BJ (cell line): Measurements from ENCODE around the gene GOLT1A. TPM values are rescaled to one million over a fixed set of nuclear protein-coding genes. Genes with fewer than 3 reads are reported as not detected.

Experiments used
- CTCF ChIA-PET: fragments of 350-600 bp; formaldehyde crosslinking; extraction: SDS; loops from one replicate; lab custom pipeline; 2021; ENCODE audit warnings: antibody characterized with exemption, inconsistent platforms; lab: Yijun Ruan, JAX
- POLR2A ChIA-PET: fragments of 300-600 bp; sonication (Branson Sonifier 250); formaldehyde crosslinking; extraction: SDS; loops from one replicate; lab custom pipeline; 2021; ENCODE audit warnings: antibody characterized with exemption; lab: Charles Lee
- DNase-seq: peaks from one replicate; pipeline ENCODE4 v3.0.0-alpha.2; 2011; ENCODE audit warnings: low read depth
- H3K27me3 ChIP-seq: 2 replicates; pipeline ENCODE4 v1.6.0; 2011; ENCODE audit warnings: low read length; ENCODE audit not compliant: control insufficient read depth, insufficient read depth
- H3K36me3 ChIP-seq: 2 replicates; pipeline ENCODE4 v1.5.1; 2011; ENCODE audit warnings: low read length; ENCODE audit not compliant: control insufficient read depth, insufficient read depth
- H3K4me3 ChIP-seq: 2 replicates; pipeline ENCODE4 v1.5.1; 2011; ENCODE audit warnings: low read depth, mild to moderate bottlenecking, control low read depth, low read length
- polyA plus RNA-seq: library from polyadenylated mRNA; depleted of rRNA; stranded (reverse); fragments of >200 nt; gene quantifications from 2 replicates; pipeline ENCODE4 v1.2.3, GENCODE V29; 2011
- TF ChIP-seq, protein P1 (sequence below): IDR thresholded peaks from 2 replicates; pipeline ENCODE4 v1.5.1; 2011; ENCODE audit warnings: low read depth, mild to moderate bottlenecking, control low read depth, inconsistent platforms, low read length, moderate library complexity; ENCODE audit not compliant: insufficient read depth

GOLT1A gene
- polyA plus RNA-seq, 1 experiment, result 0.21 TPM

DNA sequence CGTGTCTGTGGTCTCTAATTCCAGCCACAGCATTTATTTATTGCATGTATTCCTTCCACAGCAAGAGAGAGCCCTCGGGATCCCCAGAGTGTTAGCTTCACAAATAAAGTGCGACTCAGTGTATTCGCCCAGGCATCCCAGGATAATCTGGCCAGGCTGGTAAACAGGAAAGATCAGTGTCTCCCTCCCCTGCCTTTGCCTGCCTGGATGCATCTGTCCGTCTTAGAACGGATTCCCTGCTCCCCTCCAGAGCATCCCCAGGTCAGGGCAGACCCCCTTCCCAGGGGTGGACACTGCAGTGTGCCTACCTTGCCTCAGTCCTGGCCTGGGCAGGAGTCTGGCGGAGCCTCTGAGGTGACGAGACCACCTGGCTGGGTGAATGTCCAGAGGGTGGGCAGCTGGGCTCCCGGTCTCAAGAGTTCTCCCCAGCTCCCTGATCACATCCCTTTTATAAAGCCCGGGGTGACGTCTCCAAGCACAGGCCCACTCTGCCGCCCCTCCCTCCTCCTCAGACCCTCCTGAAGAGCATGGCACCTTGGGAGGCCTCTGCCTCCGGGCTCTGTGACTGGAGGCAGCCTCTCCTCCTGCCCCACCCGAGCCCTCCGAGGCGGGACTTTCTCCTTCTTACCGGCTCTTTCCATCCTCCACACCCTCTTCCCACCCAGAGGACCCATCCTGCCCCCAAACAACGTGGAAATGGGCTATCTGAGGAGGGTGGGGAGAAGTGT lies 17.6 kb downstream of the GOLT1A start, which contains the start of gene KISS1:
Gene KISS1 (minus strand): TSS at position 424 of the 728 bp plus-strand sequence. CDS start 3,615 bp downstream, outside the sequence.
- no peak for DNase-seq
- CTCF ChIA-PET, result interaction anchor here (3.8 to 5.1 kb wide), 2 partner anchors 11 to 31 kb away, joined by 46 to 51 read pairs; partner anchors contain the start of gene REN
- Histone ChIP-seq H3K36me3 (no peaks in the 10 kb centered on the region), H3K4me3 (no peak within 1 kb of the TSS), H3K27me3 (no peaks in the 10 kb centered on the region)
- POLR2A ChIA-PET, result no interaction called here
- TF ChIP-seq, protein P1, sequence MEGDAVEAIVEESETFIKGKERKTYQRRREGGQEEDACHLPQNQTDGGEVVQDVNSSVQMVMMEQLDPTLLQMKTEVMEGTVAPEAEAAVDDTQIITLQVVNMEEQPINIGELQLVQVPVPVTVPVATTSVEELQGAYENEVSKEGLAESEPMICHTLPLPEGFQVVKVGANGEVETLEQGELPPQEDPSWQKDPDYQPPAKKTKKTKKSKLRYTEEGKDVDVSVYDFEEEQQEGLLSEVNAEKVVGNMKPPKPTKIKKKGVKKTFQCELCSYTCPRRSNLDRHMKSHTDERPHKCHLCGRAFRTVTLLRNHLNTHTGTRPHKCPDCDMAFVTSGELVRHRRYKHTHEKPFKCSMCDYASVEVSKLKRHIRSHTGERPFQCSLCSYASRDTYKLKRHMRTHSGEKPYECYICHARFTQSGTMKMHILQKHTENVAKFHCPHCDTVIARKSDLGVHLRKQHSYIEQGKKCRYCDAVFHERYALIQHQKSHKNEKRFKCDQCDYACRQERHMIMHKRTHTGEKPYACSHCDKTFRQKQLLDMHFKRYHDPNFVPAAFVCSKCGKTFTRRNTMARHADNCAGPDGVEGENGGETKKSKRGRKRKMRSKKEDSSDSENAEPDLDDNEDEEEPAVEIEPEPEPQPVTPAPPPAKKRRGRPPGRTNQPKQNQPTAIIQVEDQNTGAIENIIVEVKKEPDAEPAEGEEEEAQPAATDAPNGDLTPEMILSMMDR, result no peak

DNA sequence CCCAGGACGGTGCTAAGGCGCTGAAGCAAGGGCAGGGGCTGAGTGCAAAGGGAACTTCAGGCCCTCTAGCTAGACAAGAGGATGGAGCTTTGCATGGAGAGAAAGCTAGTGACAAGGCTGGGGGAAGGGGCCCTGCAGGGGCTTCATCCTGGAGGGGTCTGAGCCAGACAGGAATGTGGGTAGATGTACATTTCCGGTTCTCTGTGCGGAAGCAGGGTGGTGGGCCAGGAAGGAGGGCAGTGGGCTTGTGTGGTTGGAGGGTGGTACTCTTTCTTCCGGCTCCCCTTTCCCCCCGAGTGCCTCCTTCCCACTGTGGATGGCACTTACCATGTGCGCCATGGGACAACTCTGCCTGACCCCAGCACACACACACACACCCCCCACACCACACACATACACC lies 19.0 kb downstream of the GOLT1A start:
- TF ChIP-seq, protein P1, result no peak
- no peak overlapping the region for H3K4me3 ChIP-seq
- POLR2A ChIA-PET, result no interaction called here
- H3K27me3 ChIP-seq, result no peaks in the 10 kb centered on the region
- CTCF ChIA-PET, result interaction anchor here (0.6 to 1.7 kb wide), 4 partner anchors 9 to 30 kb away, joined by 3 to 6 read pairs (median 3); no protein-coding TSS in a partner anchor
- no peaks in the 10 kb centered on the region for H3K36me3 ChIP-seq
- DNase-seq, result no peak

DNA sequence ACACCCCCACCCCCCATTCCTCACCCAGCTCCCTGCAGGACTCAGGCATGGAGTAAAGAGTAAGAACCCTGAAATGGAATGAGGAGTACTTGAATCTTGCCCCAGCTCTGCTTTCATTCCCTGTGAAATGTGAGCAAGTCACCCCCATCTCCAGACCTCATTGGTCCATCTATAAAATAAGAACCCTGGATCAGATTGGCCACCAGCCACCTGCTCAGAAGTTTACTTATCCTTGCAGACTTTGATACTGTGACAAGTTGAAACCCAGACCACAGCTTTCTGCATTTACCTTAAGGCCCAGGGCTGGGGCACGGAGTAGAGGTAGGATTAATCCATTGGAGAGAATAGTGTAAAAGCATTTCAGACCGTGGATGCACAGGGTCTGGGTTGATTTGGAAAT lies 19.7 kb downstream of the GOLT1A start:
- H3K4me3 ChIP-seq, result no peak overlapping the region
- ChIA-PET POLR2A (no interaction called here), CTCF (interaction anchor here (0.9 to 1.7 kb wide), 3 partner anchors 8 to 13 kb away, joined by 3 to 6 read pairs (median 3); no protein-coding TSS in a partner anchor)
- TF ChIP-seq, protein P1, result no peak
- H3K27me3 ChIP-seq, result no peaks in the 10 kb centered on the region
- DNase-seq, result no peak
- H3K36me3 ChIP-seq, result no peaks in the 10 kb centered on the region

DNA sequence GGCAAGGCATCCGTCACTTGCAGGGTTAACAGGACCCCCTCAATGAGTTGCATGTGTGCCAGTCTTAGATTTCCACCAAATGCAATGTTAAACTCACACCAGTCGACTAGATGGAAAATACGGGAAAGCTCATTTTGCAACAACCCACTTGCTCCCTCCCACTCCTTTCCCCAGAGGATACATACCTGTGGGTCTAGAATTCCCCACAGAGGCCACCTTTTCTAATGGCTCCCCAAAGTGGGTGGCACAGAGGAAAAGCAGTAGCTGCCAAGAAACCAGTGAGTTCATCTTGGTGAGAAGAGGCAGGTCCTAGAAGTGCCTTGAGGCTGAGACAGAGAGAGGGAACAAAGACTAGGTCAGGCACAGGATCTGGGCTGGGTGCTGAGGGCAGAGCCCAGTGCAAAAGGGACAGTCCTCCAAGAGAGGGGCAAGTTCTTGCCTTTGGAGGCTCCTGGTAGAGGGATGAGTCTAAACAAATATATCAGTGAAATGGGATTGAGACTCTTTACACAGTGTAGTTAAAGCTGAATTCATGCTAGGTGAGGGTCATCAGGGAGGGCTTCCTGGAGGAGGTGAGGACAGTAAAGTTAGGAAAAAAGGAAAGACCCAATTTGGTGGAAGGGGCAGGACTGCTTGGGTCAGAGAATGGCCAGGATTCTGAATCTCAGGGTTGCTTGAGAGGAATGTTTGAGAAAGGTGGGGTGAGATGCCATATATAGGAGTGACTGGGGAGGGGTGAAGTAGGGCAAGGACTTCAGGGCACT lies 21.0 kb downstream of the GOLT1A start:
- CTCF ChIA-PET, result interaction anchor here (5.0 kb wide), 1 partner anchor 14 kb away, joined by 32 read pairs; no protein-coding TSS in a partner anchor
- POLR2A ChIA-PET, result no interaction called here
- Histone ChIP-seq H3K4me3 (no peak overlapping the region), H3K36me3 (no peaks in the 10 kb centered on the region), H3K27me3 (no peaks in the 10 kb centered on the region)
- DNase-seq, result no peak
- TF ChIP-seq, protein P1, result no peak

DNA sequence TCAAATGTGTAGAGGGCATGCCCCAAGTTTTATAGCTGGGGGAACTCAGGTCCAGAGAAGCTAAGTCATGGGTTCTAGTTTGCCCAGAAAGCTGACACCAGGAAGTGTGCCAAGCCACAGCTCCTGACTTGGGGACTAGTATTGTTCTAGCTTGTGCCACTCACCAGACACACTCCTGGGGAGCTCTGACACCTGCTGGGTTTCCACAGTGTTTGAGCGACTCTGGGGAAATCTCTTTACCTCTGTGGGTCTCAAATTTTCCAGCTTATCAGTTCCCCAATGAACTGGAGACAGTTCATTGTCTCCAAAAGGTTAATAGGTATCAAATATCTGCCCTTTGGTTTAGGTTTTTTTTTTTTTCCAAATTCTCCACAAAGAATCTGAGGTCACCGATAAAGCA lies 21.7 kb downstream of the GOLT1A start:
- H3K36me3 ChIP-seq, result no peaks in the 10 kb centered on the region
- TF ChIP-seq, protein P1, result no peak
- H3K4me3 ChIP-seq, result no peak overlapping the region
- POLR2A ChIA-PET, result no interaction called here
- H3K27me3 ChIP-seq, result peaks cover 1% of the 10 kb centered on the region; the same call in 1 of the 2 replicates
- CTCF ChIA-PET, result interaction anchor here (5.0 kb wide), 1 partner anchor 15 kb away, joined by 32 read pairs; no protein-coding TSS in a partner anchor
- DNase-seq, result no peak
